Measurements from ENCODE around the gene PPP2R5B.

PPP2R5B gene

DNA sequence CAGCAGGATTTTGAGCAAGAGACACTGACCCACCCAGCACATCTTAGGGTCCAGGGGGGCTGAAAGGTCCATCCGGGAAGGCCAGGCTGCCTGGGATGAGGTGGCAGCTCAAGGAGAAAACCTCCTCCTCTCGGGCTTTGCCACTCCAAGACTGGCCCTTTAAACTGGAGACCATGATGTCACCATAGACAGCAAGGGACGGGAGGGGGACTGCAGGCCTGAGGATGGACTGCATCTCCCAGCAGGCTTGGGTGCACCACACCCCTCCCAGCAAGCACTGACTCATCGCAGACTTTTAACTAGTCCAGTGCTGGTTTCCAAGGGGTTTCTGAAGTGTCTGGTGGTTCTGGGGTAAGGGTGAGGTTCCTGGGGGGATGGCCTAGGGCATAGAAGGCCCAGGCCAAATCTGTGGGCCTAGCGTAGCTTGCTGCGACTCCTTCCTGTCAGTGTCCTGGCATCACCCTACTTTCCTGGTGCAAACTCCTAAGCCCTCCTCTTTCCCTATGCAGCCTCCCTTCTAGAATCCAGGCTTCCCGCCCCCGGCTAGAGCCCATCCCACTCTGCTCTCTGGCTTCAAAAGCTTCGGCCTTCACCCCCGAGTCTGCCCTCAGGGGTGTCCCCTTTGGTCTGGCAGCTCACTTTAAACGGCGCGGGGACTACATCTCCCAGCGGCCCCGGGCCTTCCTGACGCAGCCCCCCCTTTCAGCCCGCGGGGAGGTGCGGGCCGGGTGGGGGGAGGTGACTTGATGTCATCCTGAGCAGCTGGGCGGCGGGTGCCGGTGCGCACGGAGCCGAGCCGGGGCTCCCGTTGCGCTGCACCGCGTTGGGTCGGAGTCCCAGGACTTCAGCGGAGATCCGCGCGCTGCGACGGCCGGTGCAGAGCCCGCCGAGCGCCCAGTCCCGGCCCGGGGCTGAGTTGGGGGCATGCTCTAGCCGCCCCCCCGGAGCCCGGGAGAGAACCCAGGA is at the start of gene PPP2R5B:
PPP2R5B (plus strand) TSS at position 746 of the 966 bp plus-strand sequence. CDS start 1,046 bp downstream, outside the sequence.
- peak; percentile 95 for DNase-seq (ENCODE audit: low spot score)

DNA sequence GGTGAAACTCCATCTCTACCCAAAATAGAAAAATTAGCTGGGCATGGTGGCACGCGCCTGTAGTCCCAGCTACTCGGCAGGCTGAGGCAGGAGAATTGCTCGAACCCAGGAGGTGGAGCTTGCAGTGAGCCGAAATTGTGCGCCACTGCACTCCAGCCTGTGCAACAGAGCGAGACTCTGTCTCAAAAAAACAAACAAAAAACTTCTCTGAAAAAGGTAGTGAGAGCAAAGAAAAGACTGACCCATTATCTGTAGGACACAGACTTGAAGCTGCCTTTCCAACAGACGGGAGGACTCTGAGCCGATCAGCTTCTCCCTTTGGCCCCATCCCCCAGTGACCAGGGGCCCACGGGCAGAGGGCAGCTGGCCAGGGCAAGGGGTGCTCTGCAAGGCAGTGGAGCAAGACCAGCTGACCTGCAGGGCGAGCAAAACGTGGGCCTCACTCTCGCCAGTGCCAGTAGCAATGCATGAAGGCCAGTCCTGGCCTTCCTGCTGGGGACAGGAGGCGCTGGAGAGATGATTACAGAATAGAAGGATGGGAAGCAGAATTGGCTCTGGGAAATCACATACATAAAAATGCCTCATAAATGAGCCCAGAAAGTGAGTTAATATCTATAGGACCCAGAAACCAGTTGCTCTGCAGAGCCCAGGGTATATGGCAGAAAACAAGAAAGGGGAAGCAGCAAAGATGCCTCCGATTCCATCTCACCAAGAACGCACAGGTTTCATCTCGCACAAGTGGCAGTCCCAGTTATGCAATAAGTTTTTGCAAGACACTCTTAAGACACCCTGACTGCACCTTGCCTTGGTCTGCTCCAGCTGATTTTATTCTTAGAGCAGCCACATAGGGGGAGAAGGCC is 48.9 kb upstream of the PPP2R5B start:
- DNase-seq (ENCODE audit: low spot score) = no peak

DNA sequence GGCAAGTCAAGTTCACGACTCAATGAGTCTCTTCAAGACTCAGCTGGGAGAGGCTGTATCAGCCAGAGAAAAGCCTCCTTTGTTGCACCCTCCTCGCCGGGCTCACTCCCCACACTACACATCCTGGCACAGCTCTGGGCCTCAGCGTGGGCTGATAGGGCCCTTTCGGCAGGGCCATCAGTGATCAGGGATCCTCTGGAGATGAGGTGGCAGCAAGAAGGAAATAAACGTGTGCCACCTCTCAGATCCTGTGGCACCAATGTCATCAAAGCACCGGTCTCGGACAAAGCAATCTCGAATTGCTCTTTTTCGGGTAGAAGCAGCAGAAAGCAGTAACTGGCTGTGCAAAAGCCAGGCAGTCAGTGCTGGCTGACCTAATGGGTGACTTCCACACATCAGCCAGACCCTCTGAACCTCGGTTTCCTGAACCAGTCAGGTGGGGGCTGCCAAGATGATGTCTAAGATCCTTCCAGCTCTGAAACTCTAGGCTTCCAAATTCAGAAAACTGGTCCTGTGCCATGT is 48.2 kb upstream of the PPP2R5B start:
- no peak for DNase-seq (ENCODE audit: low spot score)

DNA sequence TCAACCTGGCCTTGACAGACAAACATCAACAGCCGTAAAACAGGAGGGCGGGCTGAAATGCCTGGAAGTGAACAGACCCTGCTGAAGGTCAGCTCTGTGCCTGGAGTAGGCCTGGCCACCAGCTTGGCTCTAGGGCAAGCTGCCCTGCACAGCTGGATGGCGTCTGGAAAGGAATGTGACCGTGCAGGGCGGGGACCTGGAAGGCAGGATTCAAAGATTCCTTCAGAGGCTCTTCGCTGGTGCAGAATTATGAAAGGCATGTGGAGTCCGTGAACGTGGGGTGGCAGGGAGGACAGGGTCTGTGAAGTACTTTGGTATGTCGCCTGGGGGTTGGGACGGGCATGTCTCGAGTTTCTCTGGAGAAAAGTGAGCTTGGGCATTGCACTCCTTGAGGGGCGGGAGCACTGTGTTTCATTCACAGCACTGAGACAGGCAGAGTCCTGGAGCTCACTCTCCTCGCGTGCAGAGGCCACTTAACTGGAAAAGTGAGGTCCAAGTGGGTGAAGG is 47.6 kb upstream of the PPP2R5B start:
- DNase-seq (ENCODE audit: low spot score) = no peak

DNA sequence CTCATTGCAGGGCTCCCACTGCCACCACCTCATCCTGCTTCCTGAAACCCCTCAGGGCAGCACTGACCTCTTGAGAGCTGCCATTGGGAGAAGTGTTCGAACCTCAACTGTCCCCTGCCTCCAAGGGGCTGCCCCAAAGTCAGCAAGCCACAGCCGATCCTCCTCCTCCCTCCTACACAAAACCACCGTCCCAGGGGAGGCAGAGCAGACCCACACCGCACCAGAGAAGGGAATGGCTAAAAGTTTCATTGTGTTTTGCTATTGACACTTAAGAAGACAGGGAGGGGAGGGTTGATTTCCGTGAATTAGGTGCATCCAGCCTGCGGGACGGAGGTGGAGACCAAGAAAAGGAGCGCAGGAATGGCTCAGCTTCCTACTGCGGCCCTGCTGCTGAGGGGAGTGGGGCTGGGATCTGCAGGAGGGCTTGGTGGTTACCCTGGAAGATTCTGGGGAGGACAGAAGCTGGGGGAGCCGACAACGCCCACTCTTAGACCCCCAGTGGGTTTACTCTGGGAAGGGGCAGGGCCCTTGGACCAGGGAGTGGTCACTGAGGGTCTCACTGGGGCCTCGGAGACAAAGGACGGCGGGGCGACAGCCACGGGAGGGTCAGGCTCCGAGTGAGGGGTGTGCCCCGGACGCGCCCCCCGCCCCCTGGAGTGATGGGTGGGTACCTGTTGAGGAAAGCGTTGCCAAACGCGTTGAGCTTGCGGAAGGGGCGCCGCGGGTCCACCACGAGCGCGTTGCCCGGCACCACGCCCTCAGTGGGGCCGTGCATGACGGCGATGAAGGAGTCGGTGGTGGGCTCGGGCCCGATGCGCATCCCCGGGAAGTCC is 46.9 kb upstream of the PPP2R5B start:
- DNase-seq (ENCODE audit: low spot score) = no peak

DNA sequence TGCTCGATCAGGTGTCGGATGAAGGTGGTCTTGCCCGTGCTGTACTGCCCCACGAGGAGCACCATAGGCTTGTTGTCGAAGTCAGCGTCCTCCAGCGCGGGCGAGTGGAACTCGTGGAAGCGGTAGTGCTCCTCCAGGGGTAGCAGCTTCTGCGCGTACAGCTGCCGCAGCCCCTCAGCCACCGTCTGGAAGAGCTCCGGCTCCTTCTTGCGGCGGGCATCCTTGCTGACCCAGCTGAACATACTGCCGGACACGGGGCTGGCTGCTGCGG is 46.3 kb upstream of the PPP2R5B start:
- no peak for DNase-seq (ENCODE audit: low spot score)

DNA sequence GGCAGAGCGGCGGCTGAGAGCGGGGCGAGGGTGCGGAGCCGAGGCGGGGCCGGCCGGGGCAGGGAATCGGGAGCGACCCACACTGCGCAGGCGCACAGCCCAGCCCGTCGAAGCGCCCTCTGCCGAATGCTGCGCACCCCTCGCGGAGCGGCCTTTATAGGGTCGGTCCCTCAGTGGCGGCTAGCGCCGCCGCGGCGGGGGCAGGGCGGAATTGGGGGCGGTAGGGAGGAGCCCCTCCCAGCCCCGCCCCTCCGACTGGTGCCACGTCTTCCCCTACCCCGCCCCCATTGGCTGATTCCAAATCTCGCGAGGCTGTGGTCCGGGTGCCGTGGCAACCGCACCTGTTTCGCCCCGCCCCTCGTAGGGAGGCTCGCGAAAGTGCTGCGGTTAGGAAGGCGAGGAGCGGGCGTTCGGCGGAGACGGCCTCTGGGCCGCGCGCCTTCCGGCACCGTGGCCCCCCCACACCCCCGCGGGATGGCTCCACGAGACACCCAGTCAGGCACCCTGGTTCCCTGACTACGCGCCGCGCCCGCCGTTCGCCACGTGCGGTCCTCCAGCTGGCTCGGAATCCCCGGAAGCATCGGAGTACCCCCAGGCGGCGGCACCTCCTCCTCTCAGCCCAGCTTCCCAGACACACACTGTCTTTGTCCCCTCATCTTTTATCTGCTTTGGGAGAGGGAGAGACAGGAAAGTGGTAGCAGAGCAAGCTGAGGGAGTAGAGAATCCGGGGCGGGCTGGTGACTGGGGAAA is 45.8 kb upstream of the PPP2R5B start, which contains the start of gene EHD1:
EHD1 (minus strand) TSS at position 128 of the 750 bp plus-strand sequence. CDS start 157 bp downstream, outside the sequence.
- DNase-seq (ENCODE audit: low spot score) = peak; percentile 96

DNA sequence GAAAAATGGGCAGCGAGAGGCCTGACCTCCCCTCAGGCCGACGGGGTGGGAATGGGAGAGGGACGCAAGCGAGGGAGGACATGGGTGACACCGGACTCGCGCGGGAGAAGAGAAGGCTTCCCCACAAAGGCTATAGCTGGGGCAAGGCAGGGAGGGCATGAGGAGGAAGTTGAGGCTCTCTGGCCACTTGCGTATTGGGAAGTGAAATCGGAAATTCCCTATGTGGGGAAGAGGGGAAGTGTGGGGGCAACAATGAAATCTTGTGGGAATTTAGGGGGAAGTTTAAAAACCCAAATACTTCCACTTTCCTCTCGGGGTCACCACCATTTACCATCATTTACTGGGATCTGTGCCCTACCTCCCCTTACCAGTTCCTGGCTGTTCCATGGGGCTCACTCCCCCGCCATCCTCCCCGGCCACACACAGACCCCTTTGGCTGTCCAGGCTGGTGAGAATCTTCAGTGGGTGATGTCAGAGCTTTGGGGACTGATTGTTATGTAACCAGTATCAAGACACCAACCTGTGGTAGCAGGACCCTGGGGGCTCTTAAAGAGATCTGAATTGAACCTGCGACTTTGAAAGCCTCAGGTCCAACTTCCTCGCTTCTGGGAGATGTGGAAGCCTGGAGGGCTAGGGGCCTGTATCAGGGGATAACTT is 45.1 kb upstream of the PPP2R5B start:
- no peak for DNase-seq (ENCODE audit: low spot score)

DNA sequence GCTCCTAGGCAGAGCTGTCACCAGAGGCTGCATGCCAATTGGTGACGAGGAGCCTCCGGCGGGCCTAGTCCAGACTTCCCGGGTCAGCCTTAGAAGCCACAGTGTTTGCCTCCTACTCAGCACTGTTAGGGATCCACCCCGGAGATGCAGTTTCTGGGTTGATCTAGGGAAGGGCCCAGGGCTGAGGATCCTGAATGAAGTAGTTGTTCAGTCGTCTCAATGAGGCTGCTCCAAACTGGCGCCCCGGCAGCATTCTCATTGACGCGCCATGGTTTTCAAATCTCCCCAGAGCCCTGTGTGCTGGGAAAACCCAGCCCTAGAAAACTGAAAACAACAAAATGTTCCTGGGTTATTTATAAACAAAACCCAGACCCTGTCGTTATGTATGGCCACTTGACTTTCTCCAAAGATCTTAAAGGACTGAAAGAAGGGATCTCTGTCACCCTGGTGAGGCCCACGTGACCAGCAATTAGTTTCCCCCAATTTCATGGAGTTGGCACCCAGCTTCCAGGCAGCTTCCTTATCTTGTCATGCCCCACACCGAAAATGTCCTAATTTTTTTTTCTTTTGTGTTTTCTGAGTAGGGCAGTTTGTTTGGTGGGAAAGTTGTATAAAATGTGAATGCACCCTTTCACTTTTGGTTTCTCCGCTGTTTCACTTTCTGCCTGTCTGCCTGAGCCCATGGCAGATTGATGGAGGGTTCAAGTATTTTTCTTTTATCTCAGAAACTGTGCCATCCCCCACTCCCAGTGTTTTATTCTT is 44.1 kb upstream of the PPP2R5B start:
- DNase-seq (ENCODE audit: low spot score) = no peak

DNA sequence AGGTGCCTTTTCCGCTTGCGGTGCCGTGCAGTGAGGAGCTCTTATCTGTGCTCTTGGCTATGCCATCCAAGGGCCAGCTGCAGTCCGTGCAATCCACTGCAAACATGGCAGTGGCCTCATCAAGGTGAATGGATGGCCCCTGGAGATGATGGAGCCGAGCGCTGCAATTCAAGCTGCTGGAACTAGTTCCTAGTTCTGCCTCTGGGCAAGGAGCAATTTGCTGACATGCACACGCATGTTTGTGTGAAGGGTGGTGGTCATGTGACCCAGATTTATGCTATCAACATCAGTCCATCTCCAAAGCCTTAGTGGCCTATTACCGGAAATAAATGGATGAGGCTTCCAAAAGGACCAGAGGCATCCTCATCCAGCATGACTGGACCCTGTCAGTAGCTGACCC is 43.0 kb upstream of the PPP2R5B start:
- DNase-seq (ENCODE audit: low spot score) = no peak

DNA sequence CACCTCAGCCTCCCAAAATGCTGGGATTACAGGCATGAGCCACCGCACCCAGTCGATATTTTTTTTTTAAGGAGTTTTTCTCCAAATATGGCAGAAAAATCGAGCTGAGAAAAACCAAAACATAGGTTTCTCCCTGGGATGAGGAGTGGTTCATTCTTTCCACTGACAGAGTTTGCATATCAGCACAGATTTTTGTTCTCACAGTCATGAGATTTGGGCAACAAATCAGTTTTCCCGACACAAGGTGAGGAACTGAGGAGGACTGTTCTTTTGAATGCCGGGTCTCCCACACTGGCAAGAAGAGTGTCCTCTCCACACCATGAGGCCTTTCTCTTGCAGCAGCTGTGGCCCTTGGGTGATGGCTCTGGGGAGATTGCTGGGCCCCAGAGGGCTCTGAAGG is 42.2 kb upstream of the PPP2R5B start:
- DNase-seq (ENCODE audit: low spot score) = no peak

DNA sequence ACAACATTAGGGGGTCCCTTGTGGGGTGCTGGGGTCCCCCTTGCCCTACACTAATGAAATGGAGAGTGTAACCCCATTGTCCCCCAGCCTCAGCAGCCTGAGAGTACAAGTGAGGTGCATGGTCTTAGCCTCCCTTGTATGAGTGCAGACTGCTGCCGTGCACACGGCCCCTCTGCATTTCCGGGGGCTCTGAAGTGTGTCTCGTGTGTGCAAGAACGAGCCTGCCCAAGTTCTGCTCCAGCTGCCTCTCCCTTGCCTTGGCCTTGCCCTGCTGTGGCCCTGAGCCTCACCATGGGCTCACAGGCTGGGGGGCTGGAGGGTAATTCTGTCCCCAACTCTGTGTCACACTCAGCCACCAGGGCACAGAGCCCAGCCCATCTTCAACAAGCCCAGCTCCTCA is 40.9 kb upstream of the PPP2R5B start:
- DNase-seq (ENCODE audit: low spot score) = no peak

DNA sequence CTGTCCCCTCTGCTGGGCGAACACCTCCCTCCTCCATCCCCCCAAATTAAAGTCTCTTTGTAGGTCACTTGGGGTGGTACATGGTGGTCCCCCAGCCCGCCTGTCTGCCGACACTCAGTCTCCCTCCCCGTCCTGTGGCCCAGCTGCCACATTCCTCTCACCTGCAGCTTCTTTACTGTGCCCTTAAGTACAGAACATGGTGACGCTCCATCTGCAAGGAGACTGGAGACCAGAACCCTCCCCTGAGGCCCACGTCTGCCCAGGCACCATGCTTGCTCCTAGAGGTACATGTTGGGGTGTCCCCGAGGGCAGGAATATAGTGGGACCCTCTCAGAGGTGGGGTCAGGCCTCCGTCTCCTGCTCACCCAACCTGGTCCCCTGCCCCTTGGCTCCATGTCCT is 40.5 kb upstream of the PPP2R5B start:
- DNase-seq (ENCODE audit: low spot score) = no peak

DNA sequence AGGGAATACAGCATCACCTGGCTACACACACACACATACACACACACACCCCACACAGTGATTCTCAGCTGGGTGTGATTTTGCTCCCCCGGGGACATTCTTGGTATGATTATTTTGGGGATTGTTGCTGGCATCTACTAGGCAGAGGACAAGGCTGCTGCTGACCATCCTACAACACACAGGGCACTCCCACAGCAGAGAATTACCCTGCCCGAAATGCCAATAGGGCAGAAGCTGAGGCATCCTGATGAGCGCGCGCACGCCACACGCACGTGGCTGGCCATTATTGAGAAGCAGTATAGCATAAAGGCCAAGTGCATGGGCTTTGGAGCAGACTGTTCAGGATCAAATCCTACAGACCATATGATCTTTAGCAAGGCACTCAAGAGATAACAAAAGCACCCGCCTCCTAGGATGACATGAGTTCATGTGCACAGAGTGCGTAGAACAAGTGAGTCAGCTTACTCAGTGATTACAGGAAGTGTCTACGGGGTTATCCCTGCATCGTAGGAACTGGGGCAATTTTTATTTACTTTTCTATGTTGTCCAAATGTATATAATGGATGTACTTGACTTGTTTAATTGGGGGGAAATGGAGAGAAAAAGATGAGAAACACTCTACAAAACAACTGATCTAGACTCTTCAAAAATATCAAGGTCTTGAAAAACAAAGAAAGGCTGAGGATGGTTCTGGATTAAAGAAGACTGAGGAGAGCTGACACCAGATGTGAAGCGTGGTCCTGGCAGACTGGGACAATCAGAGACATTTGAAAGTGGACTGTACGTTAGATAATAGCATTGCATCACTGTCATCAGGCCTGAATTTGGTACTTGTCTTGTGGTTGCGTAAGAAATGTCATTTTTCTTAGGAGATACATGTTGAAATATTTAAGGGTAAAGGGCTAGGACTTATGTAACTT is 38.9 kb upstream of the PPP2R5B start:
- DNase-seq (ENCODE audit: low spot score) = no peak

DNA sequence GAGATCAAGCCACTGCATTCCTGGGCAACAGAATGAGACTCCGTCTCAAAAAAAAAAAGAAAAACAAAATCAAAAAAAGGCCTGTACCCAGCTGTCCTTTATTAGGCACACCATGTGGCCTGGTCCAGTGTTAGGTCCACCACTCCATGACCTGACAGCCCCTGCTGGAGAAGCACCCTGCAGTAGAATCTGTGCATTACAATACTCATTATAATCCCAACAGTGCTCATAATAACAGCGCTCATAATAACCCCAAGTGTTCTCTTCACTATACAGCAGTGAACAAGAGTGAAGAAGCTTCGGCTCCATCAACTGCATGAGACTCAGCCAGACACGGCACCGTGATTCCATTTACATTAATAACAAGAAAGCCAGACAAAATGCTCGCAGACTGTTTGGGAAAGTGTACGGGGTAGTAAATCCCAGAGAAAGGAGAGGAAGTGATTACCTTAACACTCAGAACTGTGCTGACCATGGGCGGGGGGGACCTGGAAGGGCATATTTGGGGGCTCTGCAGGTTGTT is 37.2 kb upstream of the PPP2R5B start:
- DNase-seq (ENCODE audit: low spot score) = no peak

DNA sequence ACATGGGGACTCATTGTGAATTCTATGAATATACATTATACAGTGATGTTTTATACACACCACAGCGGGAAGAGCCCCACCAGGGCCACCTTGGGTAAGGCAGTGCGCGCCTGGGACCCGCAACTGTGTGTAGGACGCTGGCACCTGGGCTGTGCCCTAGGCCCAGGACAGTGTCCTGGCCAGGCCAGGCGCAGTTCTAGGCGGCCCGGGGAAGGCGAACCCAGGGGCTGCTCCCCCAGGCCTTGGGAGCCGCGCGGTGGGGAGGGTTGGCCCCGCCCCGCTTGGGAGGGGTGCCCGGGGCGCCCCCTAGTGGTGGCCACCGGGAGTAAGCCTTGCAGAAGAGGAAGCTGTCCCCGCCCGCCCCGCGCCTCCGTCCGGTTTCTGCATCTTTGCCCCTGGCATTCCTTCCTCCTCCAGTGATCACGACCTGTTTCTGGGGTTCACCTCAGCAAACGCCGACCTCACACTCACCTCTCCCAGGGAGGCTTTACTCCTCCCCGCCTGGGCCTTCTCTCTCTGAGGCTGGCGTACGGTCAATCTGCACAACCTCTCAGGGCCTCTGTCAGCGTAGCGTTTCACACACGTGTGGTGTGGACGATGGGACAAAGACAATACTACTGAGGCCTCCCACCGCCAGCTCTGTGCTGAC is 36.6 kb upstream of the PPP2R5B start:
- no peak for DNase-seq (ENCODE audit: low spot score)

DNA sequence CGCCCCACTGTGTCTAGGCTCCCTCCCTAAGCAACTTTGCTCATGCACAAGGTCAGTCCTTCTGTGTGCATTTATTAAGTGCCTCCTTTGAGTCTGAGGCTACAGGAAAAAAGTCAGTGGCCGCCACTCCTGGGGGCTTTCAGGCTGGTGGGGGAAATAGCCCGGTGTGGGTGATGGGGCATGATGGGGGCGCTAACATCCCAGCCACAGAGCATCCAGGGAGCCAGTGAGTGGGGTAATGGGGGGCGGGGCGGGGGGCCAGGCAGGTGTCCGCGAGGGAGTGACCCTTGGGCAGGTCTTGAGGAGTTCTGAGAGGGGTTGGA is 36.1 kb upstream of the PPP2R5B start:
- DNase-seq (ENCODE audit: low spot score) = no peak
